Ishikawa (cell line): ENCODE data around the gene MARCHF11.

Source experiments
- CEBPB ChIP-seq: IDR thresholded peaks from 2 replicates; pipeline ENCODE4 v1.6.1; 2012
- CREB1 ChIP-seq: IDR thresholded peaks from 2 replicates; pipeline ENCODE4 v1.6.1; 2012; ENCODE audit warnings: low read depth
- EGR1 ChIP-seq: IDR thresholded peaks from 2 replicates; pipeline ENCODE4 v1.6.1; 2012
- EP300 ChIP-seq: IDR thresholded peaks from 2 replicates; pipeline ENCODE4 v1.6.1; 2012; ENCODE audit warnings: borderline replicate concordance
- MAX ChIP-seq: IDR thresholded peaks from 2 replicates; pipeline ENCODE4 v1.6.1; 2012
- TAF1 ChIP-seq: IDR thresholded peaks from 2 replicates; pipeline ENCODE4 v1.6.1; 2012; ENCODE audit warnings: low read depth, mild to moderate bottlenecking
- TCF12 ChIP-seq: IDR thresholded peaks from 2 replicates; pipeline ENCODE4 v1.6.1; 2012; ENCODE audit warnings: low read depth
- USF1 ChIP-seq: IDR thresholded peaks from 2 replicates; pipeline ENCODE4 v1.6.1; 2012
- YY1 ChIP-seq: IDR thresholded peaks from 2 replicates; pipeline ENCODE4 v1.6.1; 2012; ENCODE audit warnings: low read depth
- ZBTB7A ChIP-seq: IDR thresholded peaks from 2 replicates; pipeline ENCODE4 v1.6.1; 2012; ENCODE audit warnings: low read depth
- TF ChIP-seq, protein P1 (sequence below): IDR thresholded peaks from 2 replicates; pipeline ENCODE4 v1.6.1; 2012; ENCODE audit warnings: low read depth, mild to moderate bottlenecking

DNA sequence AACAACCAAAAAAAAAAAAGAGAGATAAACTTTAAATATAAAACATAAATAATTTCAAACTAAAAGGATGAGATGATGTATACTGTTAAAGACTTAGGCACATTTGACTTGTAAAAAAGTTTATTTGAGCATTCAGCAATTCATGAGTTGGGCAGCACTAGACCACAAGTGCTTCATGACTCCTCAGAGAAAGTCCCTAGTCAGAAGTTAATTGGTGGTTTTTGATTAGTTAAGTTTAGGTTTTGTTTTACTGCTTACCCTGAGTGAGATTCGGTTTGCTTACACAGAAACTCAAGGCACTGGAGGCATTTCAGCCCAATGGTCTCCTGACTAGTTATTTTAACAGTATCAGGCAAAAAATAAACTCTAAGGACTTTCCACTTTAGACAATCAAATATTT lies 129.2 kb downstream of the MARCHF11 start:
- TF ChIP-seq, protein P1, sequence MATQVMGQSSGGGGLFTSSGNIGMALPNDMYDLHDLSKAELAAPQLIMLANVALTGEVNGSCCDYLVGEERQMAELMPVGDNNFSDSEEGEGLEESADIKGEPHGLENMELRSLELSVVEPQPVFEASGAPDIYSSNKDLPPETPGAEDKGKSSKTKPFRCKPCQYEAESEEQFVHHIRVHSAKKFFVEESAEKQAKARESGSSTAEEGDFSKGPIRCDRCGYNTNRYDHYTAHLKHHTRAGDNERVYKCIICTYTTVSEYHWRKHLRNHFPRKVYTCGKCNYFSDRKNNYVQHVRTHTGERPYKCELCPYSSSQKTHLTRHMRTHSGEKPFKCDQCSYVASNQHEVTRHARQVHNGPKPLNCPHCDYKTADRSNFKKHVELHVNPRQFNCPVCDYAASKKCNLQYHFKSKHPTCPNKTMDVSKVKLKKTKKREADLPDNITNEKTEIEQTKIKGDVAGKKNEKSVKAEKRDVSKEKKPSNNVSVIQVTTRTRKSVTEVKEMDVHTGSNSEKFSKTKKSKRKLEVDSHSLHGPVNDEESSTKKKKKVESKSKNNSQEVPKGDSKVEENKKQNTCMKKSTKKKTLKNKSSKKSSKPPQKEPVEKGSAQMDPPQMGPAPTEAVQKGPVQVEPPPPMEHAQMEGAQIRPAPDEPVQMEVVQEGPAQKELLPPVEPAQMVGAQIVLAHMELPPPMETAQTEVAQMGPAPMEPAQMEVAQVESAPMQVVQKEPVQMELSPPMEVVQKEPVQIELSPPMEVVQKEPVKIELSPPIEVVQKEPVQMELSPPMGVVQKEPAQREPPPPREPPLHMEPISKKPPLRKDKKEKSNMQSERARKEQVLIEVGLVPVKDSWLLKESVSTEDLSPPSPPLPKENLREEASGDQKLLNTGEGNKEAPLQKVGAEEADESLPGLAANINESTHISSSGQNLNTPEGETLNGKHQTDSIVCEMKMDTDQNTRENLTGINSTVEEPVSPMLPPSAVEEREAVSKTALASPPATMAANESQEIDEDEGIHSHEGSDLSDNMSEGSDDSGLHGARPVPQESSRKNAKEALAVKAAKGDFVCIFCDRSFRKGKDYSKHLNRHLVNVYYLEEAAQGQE: no peak
- TF ChIP-seq CEBPB: no peak
- no peak for TF ChIP-seq YY1
- no peak for TF ChIP-seq EGR1
- no peak for TF ChIP-seq TAF1
- no peak for TF ChIP-seq ZBTB7A
- TF ChIP-seq MAX: no peak
- TF ChIP-seq TCF12: no peak
- no peak for TF ChIP-seq EP300
- no peak for TF ChIP-seq CREB1
- no peak for TF ChIP-seq USF1
